Karpas-422 (cell line): ENCODE results near the gene ACKR3. TPM values are rescaled to one million over a fixed set of nuclear protein-coding genes. Genes with fewer than 3 reads are reported as not detected.

Experiments used
- DNase-seq: peaks from one replicate; pipeline ENCODE4 v3.0.0-alpha.2; 2015
- H2AFZ ChIP-seq: fragments of 200-600 bp; sonication (generic); 2 replicates; pipeline ENCODE4 v1.6.1; 2014; ENCODE audit warnings: antibody characterized with exemption, low read length, mixed read lengths
- H3K27ac ChIP-seq: fragments of 200-600 bp; sonication (generic); 2 replicates; pipeline ENCODE4 v1.5.1; 2014; ENCODE audit warnings: mild to moderate bottlenecking, low read length, moderate library complexity
- H3K27me3 ChIP-seq: fragments of 200-600 bp; sonication (generic); 2 replicates; pipeline ENCODE4 v1.6.1; 2014; ENCODE audit warnings: low read length, mixed read lengths
- H3K36me3 ChIP-seq: fragments of 200-600 bp; sonication (generic); 2 replicates; pipeline ENCODE4 v1.6.1; 2014; ENCODE audit warnings: low read length, mixed read lengths; ENCODE audit not compliant: insufficient read depth
- H3K4me1 ChIP-seq: fragments of 200-600 bp; sonication (generic); 2 replicates; pipeline ENCODE4 v1.6.1; 2014; ENCODE audit warnings: mild to moderate bottlenecking, low read length, mixed read lengths
- H3K4me2 ChIP-seq: fragments of 200-600 bp; sonication (generic); 2 replicates; pipeline ENCODE4 v1.6.1; 2014; ENCODE audit warnings: low read length, low read depth, mild to moderate bottlenecking; ENCODE audit not compliant: poor library complexity, severe bottlenecking
- H3K4me3 ChIP-seq: fragments of 200-600 bp; sonication (generic); 2 replicates; pipeline ENCODE4 v1.5.1; 2014; ENCODE audit warnings: mild to moderate bottlenecking, antibody characterized with exemption, low read length, mixed read lengths
- H3K79me2 ChIP-seq: fragments of 200-600 bp; sonication (generic); 2 replicates; pipeline ENCODE4 v1.6.1; 2014; ENCODE audit warnings: mild to moderate bottlenecking, low read length, mixed read lengths
- H3K9ac ChIP-seq: fragments of 200-600 bp; sonication (generic); 2 replicates; pipeline ENCODE4 v1.6.0; 2014; ENCODE audit warnings: low read length
- H3K9me2 ChIP-seq: fragments of 200-600 bp; sonication (generic), shearing (Covaris generic); replicated peaks from 2 replicates; pipeline ENCODE4 v1.6.0; 2014; ENCODE audit warnings: mild to moderate bottlenecking, low read length, moderate library complexity; ENCODE audit not compliant: insufficient read depth
- H3K9me3 ChIP-seq: fragments of 300-700, 200-600 bp; sonication (generic); 2 replicates; pipeline ENCODE4 v1.6.1; 2014; ENCODE audit warnings: low read length, mixed read lengths
- H4K20me1 ChIP-seq: fragments of 200-600 bp; sonication (generic); 2 replicates; pipeline ENCODE4 v1.6.1; 2014; ENCODE audit warnings: mild to moderate bottlenecking, antibody characterized with exemption, low read length, low read depth; ENCODE audit not compliant: insufficient read depth
- total RNA-seq: library from RNA; depleted of rRNA; stranded (reverse); fragments of >200 nt; shearing (Covaris generic); gene quantifications from 2 replicates; pipeline ENCODE4 v1.2.3, GENCODE V29; 2014; ENCODE audit warnings: low replicate concordance

Gene ACKR3
- total RNA-seq, 1 experiment from 2014 or later, result not detected

DNA sequence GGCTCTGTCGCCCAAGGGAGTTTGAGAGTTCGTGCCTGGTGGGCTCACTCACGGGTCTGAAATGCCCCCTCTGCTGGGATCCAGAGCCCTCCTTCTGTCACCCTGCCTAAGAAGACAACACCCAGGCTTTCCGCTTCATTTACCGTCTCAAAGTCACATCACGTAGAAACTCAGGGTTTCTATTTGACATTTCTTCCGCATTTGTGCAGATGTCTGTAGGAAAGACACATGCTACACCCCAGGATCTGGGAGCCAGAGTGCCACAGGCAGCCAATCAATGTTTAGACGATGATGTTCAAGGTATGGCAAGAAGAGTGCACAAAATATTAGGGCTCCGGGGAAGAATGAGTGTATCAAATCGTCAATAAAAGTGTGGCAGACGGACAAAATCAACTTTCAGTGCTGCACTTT is 24.4 kb upstream of the ACKR3 start:
- Histone ChIP-seq H3K9me2 (no peaks in the 10 kb centered on the region), H4K20me1 (no peaks in the 10 kb centered on the region), H3K4me3 (peak overlapping the region; percentile 1; the same call in 1 of the 2 replicates), H3K36me3 (no peaks in the 10 kb centered on the region), H3K9me3 (no peaks in the 10 kb centered on the region), H3K4me1 (peaks cover 15% of the 10 kb centered on the region), H3K4me2 (peak overlapping the region; percentile 54), H2AFZ (no peak overlapping the region), H3K27ac (no peak overlapping the region), H3K27me3 (0 out of 2 replicates have a peak, but pooled peaks cover 3% of the 10 kb centered on the region), H3K9ac (peak overlapping the region; percentile 35; the same call in 1 of the 2 replicates), H3K79me2 (no peaks in the 10 kb centered on the region)
- DNase-seq, result peak; percentile 53

DNA sequence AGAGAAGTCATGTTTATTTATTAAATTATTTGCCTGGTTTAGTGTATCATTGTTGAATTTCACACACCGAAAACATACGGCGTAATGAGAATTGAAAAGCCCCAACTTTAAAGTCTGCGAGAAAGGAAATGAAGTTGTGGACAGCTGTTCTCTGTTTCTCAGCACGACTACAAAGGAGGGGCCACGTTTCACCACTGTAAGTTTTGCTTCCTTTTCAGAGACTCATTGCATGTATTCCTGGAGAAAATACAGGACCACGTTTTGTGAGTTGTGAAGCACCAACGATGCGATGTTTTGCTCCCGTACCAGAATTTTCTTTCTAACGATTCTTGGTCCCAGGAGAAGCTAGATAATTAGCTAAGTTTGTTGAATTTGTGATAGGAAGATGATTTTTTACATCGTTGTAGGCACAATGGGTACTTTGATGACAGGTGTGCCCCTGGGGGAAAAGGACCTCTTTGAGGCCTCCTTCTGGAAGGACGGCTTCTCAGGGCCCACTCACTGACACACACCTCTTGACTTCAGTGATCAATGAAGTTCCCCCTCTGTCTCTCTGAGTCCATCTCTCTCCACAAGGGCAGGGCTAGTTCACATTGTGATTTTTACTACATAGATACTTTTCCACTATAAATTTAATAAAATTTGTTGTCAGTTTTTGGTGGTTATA is 23.7 kb upstream of the ACKR3 start:
- H3K79me2 ChIP-seq, result no peaks in the 10 kb centered on the region
- no peaks in the 10 kb centered on the region for H3K9me3 ChIP-seq
- H4K20me1 ChIP-seq, result no peaks in the 10 kb centered on the region
- no peak overlapping the region for H2AFZ ChIP-seq
- H3K27ac ChIP-seq, result no peak overlapping the region
- peaks cover 15% of the 10 kb centered on the region for H3K4me1 ChIP-seq
- H3K4me2 ChIP-seq, result peak overlapping the region; percentile 54
- H3K27me3 ChIP-seq, result 0 out of 2 replicates have a peak, but pooled peaks cover 3% of the 10 kb centered on the region
- no peak overlapping the region for H3K4me3 ChIP-seq
- no peak for DNase-seq
- H3K9me2 ChIP-seq, result no peaks in the 10 kb centered on the region
- H3K36me3 ChIP-seq, result no peaks in the 10 kb centered on the region
- peak overlapping the region; percentile 35; the same call in 1 of the 2 replicates for H3K9ac ChIP-seq

- no peak overlapping the region for H3K4me3 ChIP-seq
- no peak for DNase-seq
Measured at GRCh38 chr2:236546561-236547002, 23.0 kb upstream of the ACKR3 start.

DNA sequence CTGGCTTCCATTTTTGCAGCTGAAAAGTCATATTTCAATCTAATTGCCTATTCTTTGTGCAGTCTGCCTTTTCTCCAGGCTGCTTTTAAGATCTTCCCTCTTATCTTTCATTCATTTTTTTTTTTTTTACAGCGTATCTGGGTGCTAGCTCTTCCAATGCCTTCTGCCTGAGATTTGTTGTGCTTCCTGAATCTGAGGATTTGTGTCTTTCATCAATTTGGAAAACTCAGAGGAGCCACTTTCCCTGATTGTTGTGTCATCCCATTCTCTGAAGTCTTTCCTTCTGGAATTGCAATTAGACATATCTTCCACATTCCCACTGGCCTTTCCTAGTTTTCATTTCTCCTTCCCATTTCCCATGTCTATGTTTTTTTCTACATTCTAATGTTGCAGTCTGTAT is 21.9 kb upstream of the ACKR3 start:
- no peaks in the 10 kb centered on the region for H3K9me2 ChIP-seq
- H3K4me3 ChIP-seq, result no peak overlapping the region
- no peak overlapping the region for H3K9ac ChIP-seq
- 0 out of 2 replicates have a peak, but pooled peaks cover 3% of the 10 kb centered on the region for H3K27me3 ChIP-seq
- H2AFZ ChIP-seq, result no peak overlapping the region
- H4K20me1 ChIP-seq, result no peaks in the 10 kb centered on the region
- peaks cover 15% of the 10 kb centered on the region for H3K4me1 ChIP-seq
- no peaks in the 10 kb centered on the region for H3K36me3 ChIP-seq
- no peaks in the 10 kb centered on the region for H3K79me2 ChIP-seq
- no peak overlapping the region for H3K4me2 ChIP-seq
- no peaks in the 10 kb centered on the region for H3K9me3 ChIP-seq
- DNase-seq, result no peak
- no peak overlapping the region for H3K27ac ChIP-seq

More at GRCh38 chr2:236546561-236547002, 23.0 kb upstream of the ACKR3 start:
- Histone ChIP-seq H3K9ac (no peak overlapping the region), H3K9me3 (no peaks in the 10 kb centered on the region), H3K79me2 (no peaks in the 10 kb centered on the region), H3K36me3 (no peaks in the 10 kb centered on the region), H2AFZ (no peak overlapping the region), H3K4me1 (peaks cover 15% of the 10 kb centered on the region), H4K20me1 (no peaks in the 10 kb centered on the region), H3K27ac (no peak overlapping the region), H3K27me3 (0 out of 2 replicates have a peak, but pooled peaks cover 3% of the 10 kb centered on the region), H3K4me2 (no peak overlapping the region), H3K9me2 (no peaks in the 10 kb centered on the region)

- Histone ChIP-seq H3K79me2 (no peaks in the 10 kb centered on the region), H3K27ac (no peak overlapping the region), H4K20me1 (no peaks in the 10 kb centered on the region), H3K27me3 (0 out of 2 replicates have a peak, but pooled peaks cover 3% of the 10 kb centered on the region), H3K9me2 (no peaks in the 10 kb centered on the region), H2AFZ (no peak overlapping the region), H3K4me2 (no peak overlapping the region), H3K36me3 (no peaks in the 10 kb centered on the region), H3K4me3 (no peak overlapping the region), H3K4me1 (peaks cover 15% of the 10 kb centered on the region), H3K9ac (no peak overlapping the region), H3K9me3 (no peaks in the 10 kb centered on the region)
- DNase-seq, result no peak
Measured at GRCh38 chr2:236548179-236548921, 21.3 kb upstream of the ACKR3 start.

DNA sequence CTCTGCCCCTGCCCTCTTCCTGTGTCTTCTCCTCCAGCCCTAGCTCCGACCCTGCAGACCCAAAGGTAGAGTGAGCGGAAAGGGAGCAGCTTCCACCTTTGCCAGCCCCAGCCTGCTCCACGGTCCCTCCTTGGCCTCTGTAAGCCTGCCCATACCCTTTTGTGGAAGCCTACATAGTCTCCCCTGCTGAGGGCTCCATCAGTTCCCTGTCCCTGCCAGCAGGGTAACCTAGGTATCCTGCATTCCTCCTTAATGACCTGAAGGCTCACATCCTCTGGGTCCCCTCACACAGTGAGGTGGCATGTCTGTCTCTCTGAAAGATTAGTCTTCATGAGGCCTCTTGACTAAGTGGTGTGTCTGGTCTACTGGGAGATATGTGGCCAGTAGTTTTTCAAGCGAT is 20.5 kb upstream of the ACKR3 start:
- Histone ChIP-seq H3K36me3 (no peaks in the 10 kb centered on the region), H3K27ac (no peak overlapping the region), H2AFZ (no peak overlapping the region)

GRCh38 chr2:236550290-236550689 is 19.3 kb upstream of the ACKR3 start:
- DNase-seq, result no peak
- no peaks in the 10 kb centered on the region for H4K20me1 ChIP-seq
- H3K9me3 ChIP-seq, result no peaks in the 10 kb centered on the region; the same call in 1 of the 2 replicates
- no peak overlapping the region for H2AFZ ChIP-seq
- H3K4me2 ChIP-seq, result no peak overlapping the region
- H3K27me3 ChIP-seq, result no peaks in the 10 kb centered on the region; the same call in 1 of the 2 replicates
- no peak overlapping the region for H3K9ac ChIP-seq
- no peaks in the 10 kb centered on the region for H3K79me2 ChIP-seq
- no peaks in the 10 kb centered on the region for H3K9me2 ChIP-seq
- no peak overlapping the region for H3K4me3 ChIP-seq
- peaks cover 9% of the 10 kb centered on the region for H3K4me1 ChIP-seq
- H3K27ac ChIP-seq, result no peak overlapping the region
- no peaks in the 10 kb centered on the region for H3K36me3 ChIP-seq

More for the DNA sequence above, 20.5 kb upstream of the ACKR3 start:
- H3K27me3 ChIP-seq, result 0 out of 2 replicates have a peak, but pooled peaks cover 3% of the 10 kb centered on the region
- H3K9me2 ChIP-seq, result no peaks in the 10 kb centered on the region
- no peaks in the 10 kb centered on the region for H4K20me1 ChIP-seq
- H3K9me3 ChIP-seq, result no peaks in the 10 kb centered on the region
- no peak overlapping the region for H3K9ac ChIP-seq
- H3K79me2 ChIP-seq, result no peaks in the 10 kb centered on the region
- no peak overlapping the region for H3K4me2 ChIP-seq
- H3K4me1 ChIP-seq, result peaks cover 15% of the 10 kb centered on the region
- no peak for DNase-seq
- H3K4me3 ChIP-seq, result no peak overlapping the region
